Nucleus accumbens (tissue), 56 donors: ENCODE data around the gene ECSCR.

Experiments
- DNase-seq, 56 donors: peaks; one replicate each; lab custom pipeline; 2025; lab: John Stamatoyannopoulos, UW

Gene ECSCR

DNA sequence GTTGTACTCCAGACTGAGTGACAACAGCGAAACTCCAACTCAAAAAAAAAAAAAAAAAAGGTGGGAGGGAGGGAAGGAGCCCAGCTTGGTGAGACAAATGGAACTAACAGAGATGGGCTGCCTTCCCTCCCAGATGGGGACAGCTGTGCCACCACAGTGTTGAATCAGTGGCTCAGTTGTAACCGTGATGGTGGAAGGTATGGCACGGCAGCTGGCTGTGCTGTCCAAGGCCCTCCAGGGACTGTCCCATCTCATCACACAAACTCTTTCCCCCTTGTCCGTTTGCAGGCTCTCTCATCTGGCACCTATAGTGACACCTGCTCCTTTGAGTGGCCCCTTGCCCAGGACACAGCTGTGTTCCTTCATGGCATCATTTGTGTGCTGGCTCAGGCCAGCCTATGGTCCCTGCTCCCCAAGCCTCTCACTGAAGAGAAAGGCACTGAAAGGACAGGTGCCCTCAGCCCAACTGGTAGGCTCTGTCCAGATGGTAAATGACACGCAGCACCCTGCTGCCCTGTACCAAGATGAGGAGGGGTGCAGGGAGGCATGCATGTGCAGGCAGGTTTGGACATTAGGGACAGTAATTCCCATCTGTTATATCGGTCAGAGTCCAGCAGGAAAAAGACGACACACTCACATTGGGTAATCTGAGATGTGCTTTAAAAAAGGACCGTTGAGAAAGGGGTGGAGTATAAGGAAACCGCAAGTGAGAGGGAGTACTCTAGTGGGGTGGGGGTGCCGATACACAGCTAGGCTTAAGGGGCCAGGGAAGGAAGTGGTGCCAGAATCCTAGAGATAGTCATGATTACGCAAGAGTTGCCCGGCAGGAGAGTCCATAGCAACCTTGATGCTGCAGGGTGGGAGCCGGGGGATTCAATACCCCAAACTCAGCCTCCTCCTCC is 12.6 kb upstream of the ECSCR start:
- no peak for DNase-seq

DNA sequence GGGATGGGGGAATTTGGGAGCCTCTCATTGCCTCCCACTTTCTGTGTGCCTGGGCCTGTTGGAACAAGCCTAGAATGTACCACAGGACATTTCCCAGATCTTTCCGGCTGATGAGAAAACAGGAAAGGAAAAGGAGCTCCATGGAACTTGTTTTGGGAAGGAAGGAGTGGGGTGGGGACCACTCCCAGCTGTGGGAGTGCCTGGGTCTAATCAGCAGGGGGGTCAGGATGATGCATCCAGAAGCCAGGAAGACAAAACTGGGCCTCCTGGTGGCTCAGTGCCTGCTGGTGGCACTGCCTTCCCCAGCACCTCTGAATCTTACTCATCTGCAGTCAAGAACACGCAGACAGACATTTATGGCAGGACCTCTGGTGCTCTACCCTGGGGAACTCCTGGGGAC is 11.0 kb upstream of the ECSCR start:
- DNase-seq: no peak

DNA sequence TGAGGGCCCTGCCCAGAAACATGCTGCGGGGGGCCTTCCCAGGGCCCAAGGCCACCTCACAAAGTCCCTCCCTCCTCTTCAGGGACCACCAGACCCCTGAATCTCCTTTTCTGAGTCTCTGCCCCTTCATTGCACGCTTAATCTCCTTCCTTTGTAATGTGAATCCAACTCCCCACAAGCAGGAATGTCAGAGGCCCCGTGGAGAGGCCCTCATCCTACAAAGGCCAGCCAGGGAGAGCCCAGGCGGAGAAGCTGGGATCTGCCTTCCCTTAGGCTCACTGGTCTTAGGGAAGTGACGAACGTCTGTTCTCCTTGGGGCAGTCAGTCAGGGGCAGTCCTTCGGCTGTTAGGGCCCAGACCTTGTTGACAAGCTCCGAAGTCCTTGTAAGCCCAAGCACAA is 10.6 kb upstream of the ECSCR start:
- DNase-seq: no peak

DNA sequence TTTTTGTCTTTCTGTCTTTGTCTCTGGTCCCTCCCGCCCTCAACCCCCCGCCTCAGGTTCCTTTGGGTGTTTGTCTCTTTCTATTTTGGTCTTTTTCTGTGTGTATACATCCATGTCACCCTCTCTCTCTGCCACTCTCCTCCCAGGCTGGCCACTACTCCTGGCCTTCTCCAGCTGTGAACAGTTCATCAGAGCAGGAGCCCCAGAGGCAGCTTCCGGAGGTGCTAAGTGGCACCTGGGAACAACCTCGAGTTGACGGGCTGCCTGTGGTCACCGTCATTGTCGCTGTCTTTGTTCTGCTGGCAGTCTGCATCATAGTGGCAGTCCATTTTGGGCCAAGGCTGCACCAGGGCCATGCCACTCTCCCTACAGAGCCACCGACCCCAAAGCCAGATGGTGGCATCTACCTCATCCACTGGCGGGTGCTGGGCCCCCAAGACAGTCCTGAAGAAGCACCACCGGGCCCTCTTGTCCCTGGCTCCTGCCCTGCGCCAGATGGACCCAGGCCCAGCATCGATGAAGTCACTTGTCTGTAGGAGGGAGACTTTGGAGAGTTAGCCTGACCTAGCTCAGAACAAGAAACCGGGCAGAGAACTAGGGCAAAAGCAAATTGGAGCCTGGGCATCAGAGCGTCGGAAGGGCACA is 10.0 kb upstream of the ECSCR start:
- no peak for DNase-seq

DNA sequence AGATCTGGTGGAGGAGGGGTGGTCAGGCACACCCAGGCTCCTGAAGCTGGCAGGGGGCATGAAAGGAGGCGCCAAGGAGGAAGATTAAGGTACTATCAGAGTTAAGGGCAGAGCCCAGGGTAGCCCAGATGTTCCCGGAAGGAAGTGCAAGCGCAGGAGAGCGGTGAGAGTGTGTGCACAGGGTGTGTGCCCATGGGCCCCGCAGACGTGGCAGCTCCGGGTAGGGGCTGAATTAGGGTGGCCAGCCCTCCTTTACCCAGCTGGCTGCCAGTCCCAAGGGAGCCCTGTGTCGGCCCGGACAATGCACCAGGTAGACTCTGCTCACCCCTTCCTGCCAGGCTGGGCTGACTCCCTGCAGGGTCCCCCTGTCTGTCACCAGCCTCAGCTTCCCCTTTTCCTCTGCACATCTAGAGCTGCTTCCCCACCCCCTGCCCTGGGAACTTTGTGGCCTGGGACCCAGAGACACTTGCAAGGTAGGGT is 8.3 kb upstream of the ECSCR start, which contains the start of gene SMIM33:
TSS of gene SMIM33 (plus strand) at position 184 of the 480 bp plus-strand sequence. CDS start at position 302, 118 bp downstream.
- no peak for DNase-seq

DNA sequence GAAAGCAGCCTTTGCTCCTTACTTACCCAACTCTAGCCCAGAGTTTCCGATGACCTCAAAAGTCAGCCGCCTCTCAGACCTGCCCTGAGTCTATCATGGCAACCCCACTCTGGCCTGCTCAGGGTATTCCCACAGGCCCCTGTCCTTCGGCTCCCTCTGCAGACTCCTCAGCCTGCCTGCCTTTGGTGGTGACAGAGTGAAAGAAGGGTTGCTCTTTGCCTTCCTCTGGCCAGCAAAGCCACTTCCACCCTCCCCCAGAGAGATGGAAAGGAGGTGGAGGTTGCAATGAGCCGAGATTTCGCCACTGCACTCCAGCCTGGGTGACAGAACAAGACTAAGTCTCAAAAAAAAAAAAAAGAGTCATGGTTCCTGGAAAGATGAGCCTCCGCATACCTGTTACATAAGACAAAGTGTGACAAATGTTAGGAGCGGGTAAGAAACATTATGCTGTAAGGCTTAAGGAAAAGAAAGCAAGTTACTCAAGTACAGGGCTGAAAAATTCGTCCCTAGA is 5.9 kb upstream of the ECSCR start:
- DNase-seq: no peak

DNA sequence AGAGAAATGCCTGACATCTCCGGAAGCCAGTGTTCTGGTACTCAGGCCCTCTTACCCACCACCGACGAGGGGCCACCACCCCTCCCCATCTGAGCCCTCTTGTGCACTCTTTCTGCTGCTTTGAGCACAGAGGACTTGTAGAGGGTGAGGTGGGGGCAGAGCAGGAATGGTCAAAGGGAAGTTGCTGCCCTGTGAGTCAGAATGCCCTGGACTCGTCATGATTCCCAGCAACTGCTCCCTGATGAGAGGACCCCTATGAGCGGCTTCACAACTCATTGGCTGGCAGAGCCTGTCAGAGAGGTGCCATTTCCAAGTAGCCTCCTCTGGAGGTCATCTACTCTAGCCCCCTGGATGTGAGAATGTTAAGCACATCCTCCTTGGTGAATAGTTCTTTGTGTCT is 845 bp downstream of the ECSCR start:
- no peak for DNase-seq

DNA sequence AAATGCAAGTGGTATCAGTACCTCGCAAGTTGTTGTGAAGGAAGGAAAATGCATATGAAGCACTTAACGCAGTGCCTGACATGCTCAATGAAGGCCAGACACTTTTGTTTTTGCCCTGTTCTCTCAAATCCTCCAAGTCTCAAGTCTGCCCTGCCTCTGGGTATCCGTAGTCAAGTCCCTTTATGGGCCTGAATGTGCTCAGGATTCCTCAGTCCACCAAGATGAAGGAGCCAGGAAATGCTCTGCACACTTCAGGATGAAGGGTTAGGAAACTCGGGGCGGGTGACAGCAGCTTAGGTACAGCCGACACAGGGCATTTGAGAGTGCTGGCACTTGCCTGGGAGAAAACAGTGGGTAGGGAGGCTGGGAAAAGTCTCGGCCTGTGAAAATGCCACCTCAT is 1.4 kb downstream of the ECSCR start:
- no peak for DNase-seq

DNA sequence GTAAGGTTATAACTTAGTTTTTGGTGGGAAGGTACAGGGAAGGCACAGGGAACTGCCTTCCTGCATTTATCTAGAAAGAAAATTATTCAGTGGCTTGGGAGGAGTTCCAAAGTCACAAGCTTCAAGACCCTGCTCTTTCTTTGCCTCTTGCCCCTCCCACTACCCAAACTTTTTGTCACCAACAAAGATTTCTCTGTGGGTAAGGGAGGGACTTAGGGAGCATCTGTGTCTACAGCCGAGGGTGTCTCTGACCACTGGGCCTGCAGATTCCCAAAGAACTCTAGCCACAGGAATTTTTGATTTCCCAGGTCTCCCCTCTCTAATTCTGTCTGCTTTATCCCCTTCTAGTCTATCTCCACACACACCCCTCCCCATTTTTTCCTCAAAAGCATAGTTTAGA is 2.1 kb downstream of the ECSCR start:
- no peak for DNase-seq

DNA sequence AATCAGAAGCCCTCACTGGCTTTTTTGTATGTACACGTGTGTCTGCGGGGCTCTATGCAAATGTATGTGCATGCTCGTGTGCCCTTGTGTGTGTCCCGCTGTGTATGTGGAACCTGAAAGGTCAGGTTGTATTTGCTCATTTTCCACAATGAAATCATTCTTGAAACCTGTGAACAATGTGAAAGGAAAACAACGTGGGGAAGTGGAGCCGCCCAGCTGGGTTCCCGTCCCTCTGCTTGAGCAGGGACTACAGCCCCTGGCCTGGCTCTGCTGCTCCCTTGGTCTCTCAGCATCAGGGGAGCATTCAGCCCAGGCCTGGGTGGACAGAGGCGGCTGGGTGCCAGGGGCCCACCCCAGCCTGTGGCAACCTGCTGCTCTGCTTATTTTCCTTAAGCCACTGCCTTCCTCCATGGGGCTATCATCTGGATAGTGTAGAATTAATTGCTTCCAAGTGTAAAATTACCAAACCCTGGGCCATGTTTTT is 3.0 kb downstream of the ECSCR start:
- DNase-seq: no peak

DNA sequence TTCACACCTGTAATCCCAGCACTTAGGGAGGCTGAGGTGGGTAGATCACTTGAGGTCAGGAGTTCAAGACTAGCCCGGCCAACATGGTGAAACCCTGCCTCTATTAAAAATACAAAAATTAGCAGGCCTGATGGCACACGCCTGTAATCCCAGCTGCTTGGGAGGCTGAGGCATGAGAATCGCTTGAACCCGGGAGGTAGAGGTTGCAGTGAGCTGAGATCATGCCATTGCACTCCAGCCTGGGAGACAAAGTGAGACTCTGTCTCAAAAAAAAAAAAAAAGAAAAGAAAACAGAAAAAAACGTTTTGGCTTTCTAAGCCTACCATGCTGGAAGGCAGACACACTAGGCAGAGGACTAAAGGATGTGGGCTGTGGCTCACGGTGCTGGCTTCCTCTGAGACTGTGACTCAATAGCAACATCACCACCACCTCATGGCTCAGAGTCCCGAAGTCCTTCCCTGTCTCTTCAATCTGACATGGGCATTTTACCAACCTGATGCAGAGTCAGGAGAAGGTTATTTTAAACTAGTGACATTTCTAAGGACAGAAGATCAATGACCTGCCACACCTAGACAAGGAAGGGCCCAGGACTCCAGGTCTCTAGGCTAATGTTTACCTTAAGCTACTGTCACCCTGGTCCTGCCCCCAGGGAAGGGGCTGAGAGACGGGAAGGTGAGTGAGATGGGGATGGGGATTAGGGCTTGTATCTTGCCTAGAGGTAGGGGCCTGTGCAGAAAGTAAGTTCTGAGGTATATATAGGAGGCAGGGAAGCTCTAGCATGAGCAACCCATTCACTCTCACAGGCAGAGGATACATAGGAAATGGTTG is 3.7 kb downstream of the ECSCR start:
- DNase-seq: no peak

DNA sequence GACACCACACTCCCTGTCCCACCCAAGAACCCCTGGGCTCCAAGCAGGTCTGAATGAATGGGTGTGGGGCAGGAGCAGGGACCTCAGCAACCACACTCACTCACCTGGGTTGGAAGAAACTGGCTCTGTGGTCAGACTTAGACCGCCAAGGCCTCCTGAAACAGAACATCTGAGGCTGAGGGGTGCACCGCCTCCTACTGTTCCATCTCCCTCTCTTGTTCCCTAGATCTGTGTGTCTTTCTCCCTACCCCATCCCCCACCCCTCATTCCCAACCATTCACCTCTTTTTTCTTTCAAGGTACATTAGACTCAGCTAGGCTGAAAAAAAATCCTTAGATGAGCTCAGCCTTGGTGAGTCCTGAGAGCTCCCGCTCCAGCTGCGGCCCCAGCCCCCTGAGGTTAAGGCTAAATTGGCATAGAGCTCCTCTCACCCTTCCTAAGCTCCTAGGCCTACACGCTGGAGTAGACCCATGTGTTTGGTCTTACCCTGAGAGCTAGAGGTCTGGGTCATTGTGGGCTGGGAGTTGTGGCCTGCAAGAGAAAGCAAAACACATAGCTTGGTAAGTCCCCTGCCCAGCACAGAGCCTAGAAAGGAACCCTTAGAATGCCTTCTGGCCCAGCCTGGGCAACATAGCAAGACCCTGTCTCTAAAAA is 4.8 kb downstream of the ECSCR start:
- no peak for DNase-seq

DNA sequence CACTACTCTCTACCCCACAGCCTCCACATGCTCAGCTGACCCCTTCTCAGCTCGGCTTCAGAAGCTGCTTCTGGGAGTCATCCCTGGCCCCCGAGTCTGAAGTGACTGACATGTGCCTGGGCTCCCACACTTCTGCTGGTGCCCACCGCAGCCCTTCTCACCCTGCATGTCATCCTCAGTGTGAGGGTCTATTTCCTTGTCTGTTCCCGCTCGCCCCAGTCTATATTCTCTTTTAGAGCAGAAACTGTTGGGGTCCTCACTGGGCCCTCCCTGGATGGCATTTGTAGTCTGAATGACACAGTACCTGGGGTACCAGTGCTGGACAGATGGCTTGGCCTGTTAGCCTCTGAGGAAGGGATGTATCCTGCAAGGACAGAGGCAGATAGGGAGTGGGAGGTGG is 5.3 kb downstream of the ECSCR start:
- no peak for DNase-seq

DNA sequence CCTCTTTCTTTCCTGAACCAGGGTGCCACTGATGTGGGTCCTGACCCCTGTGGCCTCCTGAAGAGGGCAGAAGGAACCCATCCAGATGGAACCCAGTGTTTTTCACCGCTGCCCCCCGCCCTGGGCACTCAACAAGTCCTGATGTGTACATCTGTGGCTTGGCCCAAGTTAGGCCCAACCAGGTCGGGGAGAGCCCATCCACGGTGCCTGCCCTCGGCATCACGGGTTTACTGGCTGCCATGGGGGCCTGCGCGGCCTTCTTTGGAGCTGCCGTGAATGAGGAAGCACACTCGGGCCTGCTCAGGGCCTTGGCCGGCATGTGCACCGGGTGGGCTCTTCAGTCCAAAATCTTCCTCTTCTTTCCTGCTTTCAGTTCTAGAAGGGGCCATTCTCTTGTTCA is 5.8 kb downstream of the ECSCR start:
- DNase-seq: no peak

DNA sequence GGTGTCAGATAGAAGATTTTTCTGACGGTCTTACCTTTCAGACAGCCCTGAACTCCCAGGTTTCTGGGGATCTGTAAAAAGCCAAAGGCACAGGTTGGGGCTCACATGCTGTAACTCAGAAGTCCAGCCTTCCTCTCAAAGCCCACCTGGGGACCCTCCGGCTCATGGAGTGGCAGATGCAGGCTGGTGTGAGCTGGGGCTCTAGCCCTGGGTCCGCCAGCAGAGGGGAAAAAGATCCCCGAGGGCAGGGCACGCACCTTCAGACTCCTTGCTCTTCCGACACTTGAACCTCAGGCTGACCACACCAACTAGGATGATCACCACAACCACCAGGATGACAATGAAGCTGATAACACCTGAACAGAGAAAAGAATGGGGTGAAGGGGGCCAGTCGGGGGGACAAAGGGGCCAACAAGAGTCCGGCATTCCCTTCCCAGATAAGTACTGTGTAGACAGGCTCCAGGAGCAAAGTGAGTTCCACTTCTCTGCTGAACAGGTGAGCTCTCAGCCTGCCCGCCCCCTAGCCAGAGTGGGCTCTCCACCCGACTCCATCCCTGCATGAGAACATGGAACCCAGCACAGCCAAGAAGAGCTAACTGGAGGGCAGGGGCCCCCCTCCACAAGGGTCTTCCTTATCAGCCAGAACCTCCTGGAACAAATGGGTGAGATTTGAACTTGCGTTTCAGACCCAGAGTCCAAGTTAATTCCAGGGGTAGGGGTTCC is 7.8 kb downstream of the ECSCR start:
- DNase-seq: no peak

DNA sequence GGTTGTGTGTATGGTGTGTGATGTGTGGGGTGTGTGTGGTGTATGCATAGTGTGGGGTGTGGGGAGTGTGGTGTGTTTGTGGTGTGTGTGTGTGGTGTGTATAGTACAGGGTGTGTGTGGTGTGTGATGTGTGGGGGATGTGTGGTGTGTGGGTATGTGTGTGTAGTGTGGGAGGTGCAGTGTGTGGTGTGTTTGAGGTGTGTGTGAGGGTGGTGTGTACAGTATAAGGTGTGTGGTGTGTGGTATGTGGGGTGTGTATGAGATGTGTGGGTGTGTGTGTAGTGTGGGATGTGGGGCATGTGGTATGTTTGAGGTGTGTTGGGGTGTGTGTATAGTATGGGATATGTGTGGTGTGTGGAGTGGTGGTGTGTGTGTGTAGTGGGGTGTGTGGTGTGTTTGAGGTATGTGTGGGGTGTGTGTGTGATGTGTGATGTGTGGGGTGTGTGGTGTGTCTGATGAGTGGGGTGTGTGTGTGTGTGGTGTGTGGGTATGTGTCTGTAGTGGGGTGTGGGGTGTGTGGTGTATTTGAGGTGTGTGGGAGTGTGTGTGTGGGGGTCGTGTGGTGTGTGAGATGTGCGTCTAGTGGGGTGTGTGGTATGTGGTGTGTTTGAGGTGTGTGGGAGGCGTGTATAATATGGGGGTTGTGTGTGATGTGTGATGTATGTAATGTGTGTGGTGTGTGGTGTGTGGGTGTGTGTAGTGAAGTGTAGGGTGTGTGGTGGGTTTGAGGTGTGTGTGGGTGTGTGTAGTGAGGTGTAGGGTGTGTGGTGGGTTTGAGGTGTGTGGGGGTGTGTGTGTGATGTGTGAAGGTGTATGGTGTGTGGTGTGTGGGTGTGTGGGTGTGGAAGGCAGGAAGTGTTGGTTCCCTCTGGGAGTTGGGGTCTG is 8.6 kb downstream of the ECSCR start:
- no peak for DNase-seq

DNA sequence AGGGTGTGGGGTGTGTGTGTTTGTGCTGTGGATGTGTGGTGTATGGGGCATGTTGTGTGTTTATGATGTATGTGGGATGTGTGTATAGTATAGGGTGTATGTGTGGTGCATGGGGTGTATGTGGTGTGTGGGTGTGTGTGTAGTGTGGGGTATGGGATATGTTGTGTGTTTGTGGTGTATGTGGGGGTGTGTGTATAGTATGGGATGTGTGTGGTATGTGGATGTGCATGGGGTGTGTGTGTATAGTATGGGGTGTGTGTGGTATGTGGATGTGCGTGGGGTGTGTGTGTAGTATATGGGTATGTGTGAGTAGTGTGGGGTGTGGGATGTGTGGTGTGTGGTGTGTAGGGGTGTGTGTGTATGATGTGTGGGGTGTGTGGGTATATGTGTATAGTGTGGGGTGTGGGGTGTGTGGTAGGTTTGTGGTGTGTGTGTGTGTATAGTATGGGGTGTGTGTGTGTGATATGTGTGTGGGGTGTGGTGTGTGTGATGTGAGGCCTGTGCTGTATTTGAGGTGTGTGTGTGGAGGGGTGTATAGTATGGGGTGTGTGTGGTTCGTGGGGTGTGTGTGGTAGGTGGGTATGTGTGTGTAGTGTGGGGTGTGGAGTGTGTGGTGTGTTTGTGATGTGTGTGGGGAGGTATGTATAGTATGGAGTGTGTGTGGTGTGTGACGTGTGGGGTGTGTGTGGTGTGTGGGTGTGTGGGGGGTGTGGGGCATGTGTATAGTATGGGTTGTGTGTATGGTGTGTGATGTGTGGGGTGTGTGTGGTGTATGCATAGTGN is 10.5 kb downstream of the ECSCR start:
- no peak for DNase-seq

DNA sequence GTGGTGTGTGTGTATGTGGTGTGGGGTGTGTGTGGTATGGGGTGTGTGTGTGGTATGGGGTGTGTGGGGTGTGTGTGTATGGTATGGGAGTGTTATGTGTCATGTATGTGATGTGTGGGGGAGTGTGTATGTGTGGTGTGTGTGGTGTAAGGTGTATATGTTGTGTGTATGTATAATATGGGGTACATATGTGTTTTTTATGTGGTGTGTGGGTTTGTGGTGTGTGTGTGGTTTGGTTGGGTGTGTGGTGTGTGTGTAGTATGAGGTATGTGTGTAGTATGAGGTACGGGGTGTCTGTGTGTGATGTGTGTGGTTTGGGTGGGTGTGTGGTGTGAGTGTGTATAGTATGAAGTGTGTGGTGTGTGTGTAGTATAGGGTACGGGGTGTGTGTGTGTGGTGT is 11.4 kb downstream of the ECSCR start:
- no peak for DNase-seq
